Astrocyte (in vitro differentiated cells and primary cell): ENCODE results near the gene MAPKAP1. TPM values are rescaled to one million over a fixed set of nuclear protein-coding genes. Genes with fewer than 3 reads are reported as not detected.

Experiments
- DNase-seq: peaks from one replicate; pipeline ENCODE4 v3.0.0-alpha.2; 2010; ENCODE audit warnings: low read depth
- FAIRE-seq: peaks from 2 replicates; lab custom pipeline; 2011; peaks lifted over from hg19 to GRCh38; lab: Jason Lieb, UNC
- H2AFZ ChIP-seq: 2 replicates; pipeline ENCODE4 v1.6.0; 2012; ENCODE audit warnings: low read depth, low read length, inconsistent platforms
- H3K27ac ChIP-seq: 2 replicates; pipeline ENCODE4 v1.5.1; 2011; ENCODE audit warnings: low read depth, low read length, inconsistent platforms
- H3K27me3 ChIP-seq: 2 replicates; pipeline ENCODE4 v1.6.0; 2011; ENCODE audit warnings: low read length, inconsistent platforms; ENCODE audit not compliant: insufficient read depth
- H3K36me3 ChIP-seq: 2 replicates; pipeline ENCODE4 v1.5.1; 2011; ENCODE audit warnings: low read length, inconsistent platforms; ENCODE audit not compliant: insufficient read depth
- H3K4me1 ChIP-seq: 2 replicates; pipeline ENCODE4 v1.5.1; 2011; ENCODE audit warnings: low read length, inconsistent platforms; ENCODE audit not compliant: insufficient read depth
- H3K4me2 ChIP-seq: 2 replicates; pipeline ENCODE4 v1.6.0; 2012; ENCODE audit warnings: low read length, inconsistent platforms
- H3K4me3 ChIP-seq: 2 replicates; pipeline ENCODE4 v1.5.1; 2011; ENCODE audit warnings: low read depth, mild to moderate bottlenecking, low read length, inconsistent platforms; ENCODE audit not compliant: insufficient read depth
- H3K79me2 ChIP-seq: 2 replicates; pipeline ENCODE4 v1.6.0; 2012; ENCODE audit warnings: mild to moderate bottlenecking, low read length, inconsistent platforms; ENCODE audit not compliant: insufficient read depth
- H3K9ac ChIP-seq: 2 replicates; pipeline ENCODE4 v1.6.0; 2012; ENCODE audit warnings: mild to moderate bottlenecking, low read length, inconsistent platforms
- H3K9me3 ChIP-seq: 2 replicates; pipeline ENCODE4 v1.5.1; 2012; ENCODE audit warnings: low read depth, mild to moderate bottlenecking, low read length, inconsistent platforms; ENCODE audit not compliant: insufficient read depth
- H4K20me1 ChIP-seq: 2 replicates; pipeline ENCODE4 v1.6.0; 2012; ENCODE audit warnings: low read length, inconsistent platforms; ENCODE audit not compliant: insufficient read depth
- H3K27ac Mint-ChIP-seq: one replicate; pipeline ENCODE4 v1.8.0; 2021; ENCODE audit warnings: mild to moderate bottlenecking, mixed read lengths; ENCODE audit not compliant: unreplicated experiment
- H3K27me3 Mint-ChIP-seq: one replicate; pipeline ENCODE4 v1.8.0; 2021; ENCODE audit warnings: low read depth, mixed read lengths; ENCODE audit not compliant: unreplicated experiment
- H3K36me3 Mint-ChIP-seq: one replicate; pipeline ENCODE4 v1.8.0; 2021; ENCODE audit warnings: low read depth, mixed read lengths; ENCODE audit not compliant: unreplicated experiment
- H3K4me1 Mint-ChIP-seq: one replicate; pipeline ENCODE4 v1.8.0; 2021; ENCODE audit warnings: low read depth, mixed read lengths; ENCODE audit not compliant: unreplicated experiment
- H3K4me3 Mint-ChIP-seq: one replicate; pipeline ENCODE4 v1.8.0; 2021; ENCODE audit warnings: mild to moderate bottlenecking, moderate library complexity, mixed read lengths; ENCODE audit not compliant: unreplicated experiment
- H3K9me3 Mint-ChIP-seq: one replicate; pipeline ENCODE4 v1.8.0; 2021; ENCODE audit warnings: mild to moderate bottlenecking, mixed read lengths; ENCODE audit not compliant: unreplicated experiment
- CTCF ChIP-seq: IDR thresholded peaks from 2 replicates; pipeline ENCODE4 v1.5.1; 2011; ENCODE audit warnings: low read depth, mild to moderate bottlenecking, inconsistent platforms, low read length, moderate library complexity; ENCODE audit not compliant: insufficient read depth
- EZH2 ChIP-seq: IDR thresholded peaks from 2 replicates; pipeline ENCODE4 v1.6.1; 2012; ENCODE audit warnings: mild to moderate bottlenecking, low read length, inconsistent platforms; ENCODE audit not compliant: insufficient read depth
- total RNA-seq: library from RNA; stranded (reverse); gene quantifications from 2 replicates; pipeline ENCODE4 v1.2.1, GENCODE V29; 2021

MAPKAP1 gene
- total RNA-seq, 1 donor from 2014 or later: 109 TPM

GRCh38 chr9:125633116-125633745 is 73.8 kb downstream of the MAPKAP1 start:
- Histone ChIP-seq H2AFZ (no peak overlapping the region), H3K4me1 (peaks cover 34% of the 10 kb centered on the region), H3K4me3 (no peak overlapping the region), H3K27ac (peak overlapping the region; percentile 33), H3K27me3 (no peaks in the 10 kb centered on the region), H3K4me2 (peak overlapping the region; percentile 55), H3K36me3 (no peaks in the 10 kb centered on the region), H3K79me2 (peaks cover 92% of the 10 kb centered on the region), H3K9ac (peak overlapping the region; percentile 16), H4K20me1 (peaks cover 79% of the 10 kb centered on the region), H3K9me3 (no peaks in the 10 kb centered on the region)
- no peaks in the 10 kb centered on the region for H3K27me3 Mint-ChIP-seq
- no peak overlapping the region for H3K27ac Mint-ChIP-seq
- TF ChIP-seq EZH2 (no peak), CTCF (no peak)
- H3K9me3 Mint-ChIP-seq: no peaks in the 10 kb centered on the region
- no peaks in the 10 kb centered on the region for H3K36me3 Mint-ChIP-seq
- peaks cover 29% of the 10 kb centered on the region for H3K4me1 Mint-ChIP-seq
- H3K4me3 Mint-ChIP-seq: no peak overlapping the region
- FAIRE-seq (no peak), DNase-seq (no peak)

DNA sequence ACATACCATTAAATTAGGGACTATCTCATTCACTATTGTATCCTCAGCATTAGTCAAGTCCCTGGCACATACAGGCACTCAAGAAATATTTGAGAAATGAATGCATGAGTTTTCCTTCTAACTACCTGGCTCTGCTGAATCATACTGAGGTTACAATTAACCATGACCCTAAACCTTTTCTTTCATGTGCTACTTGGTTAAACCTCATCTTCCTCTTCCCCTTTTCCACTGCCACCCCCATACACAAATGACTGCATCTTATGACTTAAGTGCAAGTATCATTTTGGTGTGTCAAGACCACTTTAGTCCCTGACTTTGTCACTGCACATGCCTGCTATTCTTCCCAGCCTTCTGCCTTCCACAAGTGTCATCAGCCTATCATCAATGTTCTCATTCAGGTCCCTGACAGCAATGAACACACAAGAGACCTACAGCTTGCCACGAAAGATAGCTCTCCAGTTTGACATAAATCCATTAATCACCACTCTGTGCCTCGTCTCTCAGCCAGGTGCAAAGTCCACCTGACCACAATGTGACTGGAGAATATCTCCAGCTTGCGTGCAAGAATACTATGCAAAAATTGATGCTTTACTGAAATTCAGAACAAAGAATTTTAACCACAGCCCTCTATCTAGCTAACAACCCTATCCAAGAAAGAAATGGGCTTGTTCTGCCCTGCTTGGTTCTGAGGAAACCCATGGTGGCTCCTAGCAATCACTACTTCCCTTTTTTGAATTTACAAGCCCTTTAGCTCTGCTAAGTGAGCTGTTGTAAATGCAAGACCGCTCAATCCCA is 74.5 kb downstream of the MAPKAP1 start:
- peak; percentile 72 for DNase-seq
- Mint-ChIP-seq H3K27me3 (no peaks in the 10 kb centered on the region), H3K4me3 (peak overlapping the region; percentile 5), H3K9me3 (no peaks in the 10 kb centered on the region), H3K36me3 (no peaks in the 10 kb centered on the region), H3K4me1 (peaks cover 29% of the 10 kb centered on the region), H3K27ac (peak overlapping the region; percentile 7)
- Histone ChIP-seq H3K4me1 (peaks cover 34% of the 10 kb centered on the region), H4K20me1 (peaks cover 81% of the 10 kb centered on the region), H3K4me3 (no peak overlapping the region), H3K36me3 (no peaks in the 10 kb centered on the region), H3K27me3 (no peaks in the 10 kb centered on the region), H3K9ac (peak overlapping the region; percentile 16), H3K9me3 (no peaks in the 10 kb centered on the region), H3K4me2 (peak overlapping the region; percentile 55), H3K79me2 (peaks cover 92% of the 10 kb centered on the region), H3K27ac (peak overlapping the region; percentile 33), H2AFZ (no peak overlapping the region)
- FAIRE-seq: peak; percentile 20
- TF ChIP-seq EZH2 (no peak), CTCF (no peak)
